ENCODE data around the gene CCL7. TPM values are rescaled to one million over a fixed set of nuclear protein-coding genes. Genes with fewer than 3 reads are reported as not detected.

CCL7 gene
- total and polyA plus RNA-seq, 2 of the 4 experiments (the other 2 are of a cell fraction), result 0.18 to 0.58 TPM

- Histone ChIP-seq H3K23ac (ENCODE audit: low read depth, low read length) (no peak overlapping the region), H3K56ac (ENCODE audit: extremely low read depth, insufficient read depth, low read length) (no peak overlapping the region), H2AFZ (replicated peaks; ENCODE audit: low read length, poor library complexity) (no peak overlapping the region), H3K4me2 (ENCODE audit: low read depth, low read length) (no peak overlapping the region), H3K9ac (ENCODE audit: low read depth, low read length) (no peak overlapping the region), H3K18ac (ENCODE audit: low read depth, low read length) (no peak overlapping the region), H3K36me3 (ENCODE audit: control insufficient read depth, insufficient read depth, low read length) (no peaks in the 10 kb centered on the region), H3K4me1 (ENCODE audit: control insufficient read depth, insufficient read depth, low read length) (no peaks in the 10 kb centered on the region; the same call in 1 of the 2 replicates), H2BK15ac (ENCODE audit: low read depth, low read length) (no peak overlapping the region), H3K27me3 (ENCODE audit: control insufficient read depth, insufficient read depth, low read length) (no peaks in the 10 kb centered on the region; the same call in none of the 2 replicates), H2AK5ac (ENCODE audit: low read depth, low read length) (no peak overlapping the region), H3K9me1 (ENCODE audit: insufficient read depth, low read length) (no peaks in the 10 kb centered on the region), H3K4me3 (ENCODE audit: insufficient read depth, low read depth, low read length) (no peak overlapping the region), H4K91ac (ENCODE audit: insufficient read depth, low read depth, low read length) (no peak overlapping the region), H3K27ac (ENCODE audit: insufficient read depth, low read length) (no peak overlapping the region), H4K8ac (ENCODE audit: low read depth in 2 of 2, low read length in 2 of 2) (no peak overlapping the region), H3K9me3 (ENCODE audit: control insufficient read depth, insufficient read depth, low read length) (no peaks in the 10 kb centered on the region), H3K79me1 (ENCODE audit: low read depth in 1 of 2, low read length in 2 of 2) (no peaks in the 10 kb centered on the region), H4K5ac (ENCODE audit: low read depth, low read length) (no peak overlapping the region), H2AK9ac (replicated peaks; ENCODE audit: low read depth, low read length, poor library complexity) (no peak overlapping the region), H3K4ac (ENCODE audit: low read depth, low read length) (no peak overlapping the region), H3K14ac (replicated peaks; ENCODE audit: low read depth, low read length) (no peak overlapping the region), H2BK5ac (ENCODE audit: low read depth, low read length, poor library complexity, severe bottlenecking) (no peak overlapping the region), H4K20me1 (ENCODE audit: insufficient read depth, low read length) (no peaks in the 10 kb centered on the region), H2BK20ac (ENCODE audit: low read depth, low read length) (no peak overlapping the region), H2BK120ac (ENCODE audit: low read depth, low read length) (no peak overlapping the region)
- in situ Hi-C loops (cut with MboI; ENCODE audit: low sequenced_read_pairs) (no loop called here), dilution Hi-C loops (cut with HindIII; ENCODE audit: low sequenced_read_pairs, unreplicated experiment) (no loop called here), intact Hi-C loops (cut with micrococcal nuclease) (no loop called here)
- ChIA-PET CTCF (no interaction called here), POLR2A (ENCODE audit: unreplicated experiment) (no interaction called here)
- no TSS peak for BruUV-seq (replicated peaks)
- DNase-seq (no peak), ATAC-seq (ENCODE audit: low read depth) (no peak)
- TF ChIP-seq, protein P1, sequence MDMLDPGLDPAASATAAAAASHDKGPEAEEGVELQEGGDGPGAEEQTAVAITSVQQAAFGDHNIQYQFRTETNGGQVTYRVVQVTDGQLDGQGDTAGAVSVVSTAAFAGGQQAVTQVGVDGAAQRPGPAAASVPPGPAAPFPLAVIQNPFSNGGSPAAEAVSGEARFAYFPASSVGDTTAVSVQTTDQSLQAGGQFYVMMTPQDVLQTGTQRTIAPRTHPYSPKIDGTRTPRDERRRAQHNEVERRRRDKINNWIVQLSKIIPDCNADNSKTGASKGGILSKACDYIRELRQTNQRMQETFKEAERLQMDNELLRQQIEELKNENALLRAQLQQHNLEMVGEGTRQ (IDR thresholded peaks at IDR 0.05; ENCODE audit: low read depth, low read length), result no peak
- TF ChIP-seq NFE2L2 (IDR thresholded peaks at IDR 0.05; ENCODE audit: low read depth, low read length) (no peak), MXI1 (IDR thresholded peaks at IDR 0.05; ENCODE audit: borderline replicate concordance, low read depth, low read length) (no peak), BHLHE40 (IDR thresholded peaks at IDR 0.05; ENCODE audit: low read depth, low read length) (no peak), CEBPB (IDR thresholded peaks at IDR 0.05; ENCODE audit: low read depth, low read length) (no peak), CHD1 (IDR thresholded peaks at IDR 0.05; ENCODE audit: low read depth, low read length) (no peak)
- WGBS, 2 experiments (ENCODE audit: extremely low coverage in 2 of 2, insufficient read length in 1 of 2), result 90% methylated on average over 2 of the region's 6 CpGs; no CpG with 5 or more reads in 1 of the 2 experiments
Measured at GRCh38 chr17:34291721-34292348, 21.8 kb downstream of the CCL7 start.
